ENCODE measurements around the gene JCAD. TPM values are rescaled to one million over a fixed set of nuclear protein-coding genes. Genes with fewer than 3 reads are reported as not detected.

Gene JCAD
- total and polyA plus RNA-seq, 9 donors, result 10.0 to 71.7 (median 23.8) TPM

GRCh38 chr10:30099101-30099500 is 39.7 kb upstream of the JCAD start:
- TF ChIP-seq, protein P1, sequence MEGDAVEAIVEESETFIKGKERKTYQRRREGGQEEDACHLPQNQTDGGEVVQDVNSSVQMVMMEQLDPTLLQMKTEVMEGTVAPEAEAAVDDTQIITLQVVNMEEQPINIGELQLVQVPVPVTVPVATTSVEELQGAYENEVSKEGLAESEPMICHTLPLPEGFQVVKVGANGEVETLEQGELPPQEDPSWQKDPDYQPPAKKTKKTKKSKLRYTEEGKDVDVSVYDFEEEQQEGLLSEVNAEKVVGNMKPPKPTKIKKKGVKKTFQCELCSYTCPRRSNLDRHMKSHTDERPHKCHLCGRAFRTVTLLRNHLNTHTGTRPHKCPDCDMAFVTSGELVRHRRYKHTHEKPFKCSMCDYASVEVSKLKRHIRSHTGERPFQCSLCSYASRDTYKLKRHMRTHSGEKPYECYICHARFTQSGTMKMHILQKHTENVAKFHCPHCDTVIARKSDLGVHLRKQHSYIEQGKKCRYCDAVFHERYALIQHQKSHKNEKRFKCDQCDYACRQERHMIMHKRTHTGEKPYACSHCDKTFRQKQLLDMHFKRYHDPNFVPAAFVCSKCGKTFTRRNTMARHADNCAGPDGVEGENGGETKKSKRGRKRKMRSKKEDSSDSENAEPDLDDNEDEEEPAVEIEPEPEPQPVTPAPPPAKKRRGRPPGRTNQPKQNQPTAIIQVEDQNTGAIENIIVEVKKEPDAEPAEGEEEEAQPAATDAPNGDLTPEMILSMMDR (IDR thresholded peaks at IDR 0.05), result no peak
- TF ChIP-seq EP300 (IDR thresholded peaks at IDR 0.05) (no peak), POLR2A (IDR thresholded peaks at IDR 0.05) (no peak)
- Histone ChIP-seq H3K36me3 (no peaks in the 10 kb centered on the region), H3K27me3 (no peaks in the 10 kb centered on the region), H3K9me3 (no peaks in the 10 kb centered on the region), H3K4me3 (no peak overlapping the region), H3K27ac (no peak overlapping the region), H3K4me1 (ENCODE audit: insufficient read depth) (no peaks in the 10 kb centered on the region)
- DNase-seq, result no peak
- 65 to 91% (median 85%) methylated on average over 1 of the region's 1 CpG for WGBS, 3 donors
- intact Hi-C loops (cut with DNase I), result no loop called here

GRCh38 chr10:30098629-30099028 is 39.2 kb upstream of the JCAD start:
- H3K36me3 ChIP-seq, result no peaks in the 10 kb centered on the region
- DNase-seq, result no peak

GRCh38 chr10:30096564-30096963 is 37.2 kb upstream of the JCAD start:
- Histone ChIP-seq H3K27ac (no peak overlapping the region), H3K36me3 (no peaks in the 10 kb centered on the region), H3K9me3 (no peaks in the 10 kb centered on the region), H3K4me3 (no peak overlapping the region), H3K4me1 (ENCODE audit: insufficient read depth) (no peaks in the 10 kb centered on the region), H3K27me3 (no peaks in the 10 kb centered on the region)
- no peak for TF ChIP-seq POLR2A (IDR thresholded peaks at IDR 0.05)
- TF ChIP-seq, protein P1 (IDR thresholded peaks at IDR 0.05), result no peak
- TF ChIP-seq EP300 (IDR thresholded peaks at IDR 0.05), result no peak
- DNase-seq, result no peak
- intact Hi-C loops (cut with DNase I), result no loop called here
- 90 to 93% (median 93%) methylated on average over 4 of the region's 4 CpGs for WGBS, 3 donors

More at GRCh38 chr10:30098629-30099028, 39.2 kb upstream of the JCAD start:
- H3K27me3 ChIP-seq, result no peaks in the 10 kb centered on the region
- WGBS, 3 donors, result 56 to 61% (median 58%) methylated on average over 3 of the region's 3 CpGs
- no peaks in the 10 kb centered on the region for H3K9me3 ChIP-seq
- H3K4me3 ChIP-seq, result no peak overlapping the region
- no peak for TF ChIP-seq POLR2A (IDR thresholded peaks at IDR 0.05)
- no peak for TF ChIP-seq EP300 (IDR thresholded peaks at IDR 0.05)
- TF ChIP-seq, protein P1 (IDR thresholded peaks at IDR 0.05), result no peak
- H3K27ac ChIP-seq, result no peak overlapping the region
- H3K4me1 ChIP-seq (ENCODE audit: insufficient read depth), result no peaks in the 10 kb centered on the region
- intact Hi-C loops (cut with DNase I), result no loop called here

DNA sequence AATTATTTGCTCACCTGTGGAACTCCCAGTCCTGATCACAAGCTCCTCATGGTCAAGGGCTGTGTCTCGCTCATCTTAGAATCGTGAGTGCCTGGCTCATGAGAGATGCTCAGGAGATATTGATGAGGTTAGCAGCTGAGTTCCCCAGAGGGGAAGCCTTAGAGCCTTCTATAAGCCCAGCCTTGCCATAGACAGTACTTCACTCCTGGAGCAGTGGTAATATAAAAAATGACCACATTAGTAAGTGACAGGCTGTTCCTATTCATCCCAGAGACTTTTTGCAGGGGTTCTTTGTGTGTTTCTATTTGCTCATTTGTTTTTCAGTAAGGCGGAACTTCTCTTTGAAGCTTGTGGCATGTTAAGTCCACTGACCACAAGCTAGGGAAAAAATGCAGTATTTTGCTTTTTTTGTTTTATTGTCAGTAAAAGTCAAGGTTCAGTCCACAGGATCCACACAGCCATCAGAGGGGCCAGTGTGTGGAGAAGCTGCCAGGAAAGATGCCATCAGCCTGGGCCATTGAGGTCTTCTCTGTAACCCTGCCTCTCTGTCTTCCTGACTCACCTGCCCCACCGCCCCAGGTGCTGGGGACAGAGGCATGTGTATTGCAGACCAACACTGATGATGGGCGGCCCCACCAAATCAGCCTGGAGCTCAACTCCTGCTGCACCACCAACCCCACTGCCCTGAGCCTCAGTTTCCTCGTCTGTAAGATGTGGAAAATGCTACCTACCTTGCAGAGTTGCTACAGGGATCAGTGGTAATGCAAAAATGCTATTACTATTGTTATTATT is 36.4 kb upstream of the JCAD start:
- Histone ChIP-seq H3K36me3 (no peaks in the 10 kb centered on the region), H3K4me1 (ENCODE audit: insufficient read depth) (no peaks in the 10 kb centered on the region), H3K4me3 (no peak overlapping the region), H3K27me3 (no peaks in the 10 kb centered on the region), H3K9me3 (no peaks in the 10 kb centered on the region), H3K27ac (no peak overlapping the region)
- TF ChIP-seq POLR2A (IDR thresholded peaks at IDR 0.05), result no peak
- TF ChIP-seq, protein P1 (IDR thresholded peaks at IDR 0.05), result no peak
- TF ChIP-seq EP300 (IDR thresholded peaks at IDR 0.05), result no peak
- 77 to 91% (median 90%) methylated on average over 6 of the region's 6 CpGs for WGBS, 3 donors
- no peak for DNase-seq
- intact Hi-C loops (cut with DNase I), result no loop called here

Measured in ovary (tissue), 9 donors.